ENCODE measurements around the gene HAPLN2. TPM values are rescaled to one million over a fixed set of nuclear protein-coding genes. Genes with fewer than 3 reads are reported as not detected.

Gene HAPLN2
- total RNA-seq, 1 experiment from 2014 or later = 0.21 TPM

DNA sequence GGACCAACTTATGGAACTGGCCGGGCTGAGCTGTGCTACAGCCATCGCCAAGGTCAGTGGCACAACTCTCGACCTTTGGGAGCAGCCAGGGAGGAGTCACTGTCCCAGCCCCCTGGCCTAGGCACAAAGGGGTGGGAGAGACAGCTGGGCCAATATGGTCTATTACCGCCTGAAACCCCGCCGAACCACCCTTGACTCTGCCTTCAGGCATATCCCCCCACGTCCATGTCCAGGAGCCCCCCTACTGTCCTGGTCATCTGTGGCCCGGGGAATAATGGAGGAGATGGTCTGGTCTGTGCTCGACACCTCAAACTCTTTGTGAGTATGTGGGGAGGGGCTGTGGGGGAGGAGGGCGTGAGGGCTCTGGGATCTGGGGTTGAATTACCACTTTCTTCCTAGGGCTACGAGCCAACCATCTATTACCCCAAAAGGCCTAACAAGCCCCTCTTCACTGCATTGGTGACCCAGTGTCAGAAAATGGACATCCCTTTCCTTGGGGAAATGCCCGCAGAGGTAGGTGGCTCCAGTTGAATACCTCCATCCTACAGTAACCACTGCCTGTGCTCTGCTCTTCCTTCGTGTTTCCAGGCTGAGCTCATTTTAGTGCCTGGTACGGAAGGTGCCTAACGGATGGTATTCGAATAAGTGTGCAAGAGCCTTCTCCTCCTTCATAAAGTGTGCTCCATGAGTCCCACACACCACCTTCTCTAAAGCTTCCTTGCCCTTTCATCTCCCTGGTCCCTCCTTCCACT, 26.9 kb upstream of the HAPLN2 start:
- no peak; the same call in 1 of the 2 replicates for ATAC-seq
- CTCF ChIA-PET = no interaction called here
- no peak for DNase-seq (ENCODE audit: low read depth, low spot score)
- BruUV-seq (replicated peaks) = TSS peak; percentile 82
- peak overlapping the region; percentile 92 for H3K27ac ChIP-seq (ENCODE audit: low read length)
- TF ChIP-seq, protein P1, sequence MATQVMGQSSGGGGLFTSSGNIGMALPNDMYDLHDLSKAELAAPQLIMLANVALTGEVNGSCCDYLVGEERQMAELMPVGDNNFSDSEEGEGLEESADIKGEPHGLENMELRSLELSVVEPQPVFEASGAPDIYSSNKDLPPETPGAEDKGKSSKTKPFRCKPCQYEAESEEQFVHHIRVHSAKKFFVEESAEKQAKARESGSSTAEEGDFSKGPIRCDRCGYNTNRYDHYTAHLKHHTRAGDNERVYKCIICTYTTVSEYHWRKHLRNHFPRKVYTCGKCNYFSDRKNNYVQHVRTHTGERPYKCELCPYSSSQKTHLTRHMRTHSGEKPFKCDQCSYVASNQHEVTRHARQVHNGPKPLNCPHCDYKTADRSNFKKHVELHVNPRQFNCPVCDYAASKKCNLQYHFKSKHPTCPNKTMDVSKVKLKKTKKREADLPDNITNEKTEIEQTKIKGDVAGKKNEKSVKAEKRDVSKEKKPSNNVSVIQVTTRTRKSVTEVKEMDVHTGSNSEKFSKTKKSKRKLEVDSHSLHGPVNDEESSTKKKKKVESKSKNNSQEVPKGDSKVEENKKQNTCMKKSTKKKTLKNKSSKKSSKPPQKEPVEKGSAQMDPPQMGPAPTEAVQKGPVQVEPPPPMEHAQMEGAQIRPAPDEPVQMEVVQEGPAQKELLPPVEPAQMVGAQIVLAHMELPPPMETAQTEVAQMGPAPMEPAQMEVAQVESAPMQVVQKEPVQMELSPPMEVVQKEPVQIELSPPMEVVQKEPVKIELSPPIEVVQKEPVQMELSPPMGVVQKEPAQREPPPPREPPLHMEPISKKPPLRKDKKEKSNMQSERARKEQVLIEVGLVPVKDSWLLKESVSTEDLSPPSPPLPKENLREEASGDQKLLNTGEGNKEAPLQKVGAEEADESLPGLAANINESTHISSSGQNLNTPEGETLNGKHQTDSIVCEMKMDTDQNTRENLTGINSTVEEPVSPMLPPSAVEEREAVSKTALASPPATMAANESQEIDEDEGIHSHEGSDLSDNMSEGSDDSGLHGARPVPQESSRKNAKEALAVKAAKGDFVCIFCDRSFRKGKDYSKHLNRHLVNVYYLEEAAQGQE (IDR thresholded peaks at IDR 0.05; ENCODE audit: insufficient read depth in 1 of 2, low read depth in 2 of 2, low read length in 1 of 2) = no peak
- TF ChIP-seq POLR2AphosphoS5 (IDR thresholded peaks at IDR 0.05; ENCODE audit: low read depth, low read length) = peak; percentile 63
- peaks cover 24% of the 10 kb centered on the region for H3K4me1 ChIP-seq (ENCODE audit: control insufficient read depth, insufficient read depth, low read length)
- H3K9me3 ChIP-seq (ENCODE audit: control insufficient read depth, insufficient read depth, low read depth, low read length) = no peaks in the 10 kb centered on the region
- H3K4me3 ChIP-seq (ENCODE audit: low read depth in 2 of 2, low read length in 2 of 2) = peak overlapping the region; percentile 71 to 84
- peaks cover 13% of the 10 kb centered on the region for H3K36me3 ChIP-seq (ENCODE audit: control insufficient read depth, insufficient read depth, low read length)
- in situ Hi-C loops (cut with HindIII; ENCODE audit: low pct_unique_long_range_greater_than_20kb, low sequenced_read_pairs) = no loop called here
- intact Hi-C loops (cut with micrococcal nuclease; ENCODE audit: unreplicated experiment) = no loop called here
- POLR2A ChIA-PET = interaction anchor here (0.5 to 1.0 kb wide), 2 partner anchors 143 to 147 kb away, joined by 8 to 13 read pairs; no protein-coding TSS in a partner anchor
- no peaks in the 10 kb centered on the region for H3K27me3 ChIP-seq (ENCODE audit: control insufficient read depth, insufficient read depth, low read length)

DNA sequence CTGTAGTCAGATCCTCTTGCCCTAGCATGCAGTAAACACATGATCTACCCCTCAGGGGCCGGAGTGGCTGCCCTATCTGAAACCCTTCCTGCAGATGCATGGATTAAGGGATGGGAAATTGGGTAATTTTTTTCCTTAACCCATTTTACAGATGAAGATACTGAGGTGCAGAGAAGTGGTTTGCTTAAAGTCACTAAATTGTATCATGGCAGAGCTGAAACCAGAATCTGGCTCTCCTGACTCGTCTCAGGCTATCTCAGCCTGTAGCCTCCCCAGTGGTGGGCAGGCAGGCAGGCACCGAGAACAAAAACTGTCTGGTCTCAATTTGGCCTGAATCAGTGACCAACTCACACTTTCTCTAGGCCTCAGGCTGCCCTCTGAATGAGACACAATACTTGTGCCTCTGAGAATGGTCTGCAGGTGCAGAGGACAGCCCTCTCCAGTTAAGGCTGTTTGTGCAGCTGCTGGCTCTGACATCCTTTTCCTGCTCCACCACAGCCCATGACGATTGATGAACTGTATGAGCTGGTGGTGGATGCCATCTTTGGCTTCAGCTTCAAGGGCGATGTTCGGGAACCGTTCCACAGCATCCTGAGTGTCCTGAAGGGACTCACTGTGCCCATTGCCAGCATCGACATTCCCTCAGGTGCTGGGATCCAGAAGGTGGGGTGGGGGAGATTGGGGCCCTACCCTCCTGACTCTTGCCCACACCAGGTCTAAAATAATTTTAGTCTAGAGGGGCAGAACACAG, 26.1 kb upstream of the HAPLN2 start:
- ChIA-PET CTCF (no interaction called here), POLR2A (interaction anchor here (0.6 to 1.0 kb wide), 2 partner anchors 143 to 209 kb away, joined by 3 to 13 read pairs; no protein-coding TSS in a partner anchor)
- Histone ChIP-seq H3K9me3 (ENCODE audit: control insufficient read depth, insufficient read depth, low read depth, low read length) (no peaks in the 10 kb centered on the region), H3K27me3 (ENCODE audit: control insufficient read depth, insufficient read depth, low read length) (no peaks in the 10 kb centered on the region), H3K4me1 (ENCODE audit: control insufficient read depth, insufficient read depth, low read length) (peaks cover 19% of the 10 kb centered on the region), H3K36me3 (ENCODE audit: control insufficient read depth, insufficient read depth, low read length) (peaks cover 15% of the 10 kb centered on the region), H3K4me3 (ENCODE audit: low read depth in 2 of 2, low read length in 2 of 2) (peak overlapping the region; percentile 71 to 84), H3K27ac (ENCODE audit: low read length) (peak overlapping the region; percentile 92)
- DNase-seq (ENCODE audit: low read depth, low spot score) (no peak), ATAC-seq (no peak)
- intact Hi-C loops (cut with micrococcal nuclease; ENCODE audit: unreplicated experiment) (no loop called here), in situ Hi-C loops (cut with HindIII; ENCODE audit: low pct_unique_long_range_greater_than_20kb, low sequenced_read_pairs) (no loop called here)
- no peak for TF ChIP-seq TCF7L2 (IDR thresholded peaks at IDR 0.05; ENCODE audit: low read depth, low read length)
- TF ChIP-seq, protein P1 (IDR thresholded peaks at IDR 0.05; ENCODE audit: insufficient read depth in 1 of 2, low read depth in 2 of 2, low read length in 1 of 2) = no peak
- TF ChIP-seq POLR2AphosphoS5 (IDR thresholded peaks at IDR 0.05; ENCODE audit: low read depth, low read length) = no peak
- TF ChIP-seq, protein P2, sequence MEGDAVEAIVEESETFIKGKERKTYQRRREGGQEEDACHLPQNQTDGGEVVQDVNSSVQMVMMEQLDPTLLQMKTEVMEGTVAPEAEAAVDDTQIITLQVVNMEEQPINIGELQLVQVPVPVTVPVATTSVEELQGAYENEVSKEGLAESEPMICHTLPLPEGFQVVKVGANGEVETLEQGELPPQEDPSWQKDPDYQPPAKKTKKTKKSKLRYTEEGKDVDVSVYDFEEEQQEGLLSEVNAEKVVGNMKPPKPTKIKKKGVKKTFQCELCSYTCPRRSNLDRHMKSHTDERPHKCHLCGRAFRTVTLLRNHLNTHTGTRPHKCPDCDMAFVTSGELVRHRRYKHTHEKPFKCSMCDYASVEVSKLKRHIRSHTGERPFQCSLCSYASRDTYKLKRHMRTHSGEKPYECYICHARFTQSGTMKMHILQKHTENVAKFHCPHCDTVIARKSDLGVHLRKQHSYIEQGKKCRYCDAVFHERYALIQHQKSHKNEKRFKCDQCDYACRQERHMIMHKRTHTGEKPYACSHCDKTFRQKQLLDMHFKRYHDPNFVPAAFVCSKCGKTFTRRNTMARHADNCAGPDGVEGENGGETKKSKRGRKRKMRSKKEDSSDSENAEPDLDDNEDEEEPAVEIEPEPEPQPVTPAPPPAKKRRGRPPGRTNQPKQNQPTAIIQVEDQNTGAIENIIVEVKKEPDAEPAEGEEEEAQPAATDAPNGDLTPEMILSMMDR (IDR thresholded peaks at IDR 0.05) = no peak
- TF ChIP-seq SIN3A (IDR thresholded peaks at IDR 0.05; ENCODE audit: borderline replicate concordance, insufficient read depth, low read depth, low read length) = no peak
- no TSS peak for BruUV-seq (replicated peaks)
